ENCODE data around the gene C2orf49.

DNA sequence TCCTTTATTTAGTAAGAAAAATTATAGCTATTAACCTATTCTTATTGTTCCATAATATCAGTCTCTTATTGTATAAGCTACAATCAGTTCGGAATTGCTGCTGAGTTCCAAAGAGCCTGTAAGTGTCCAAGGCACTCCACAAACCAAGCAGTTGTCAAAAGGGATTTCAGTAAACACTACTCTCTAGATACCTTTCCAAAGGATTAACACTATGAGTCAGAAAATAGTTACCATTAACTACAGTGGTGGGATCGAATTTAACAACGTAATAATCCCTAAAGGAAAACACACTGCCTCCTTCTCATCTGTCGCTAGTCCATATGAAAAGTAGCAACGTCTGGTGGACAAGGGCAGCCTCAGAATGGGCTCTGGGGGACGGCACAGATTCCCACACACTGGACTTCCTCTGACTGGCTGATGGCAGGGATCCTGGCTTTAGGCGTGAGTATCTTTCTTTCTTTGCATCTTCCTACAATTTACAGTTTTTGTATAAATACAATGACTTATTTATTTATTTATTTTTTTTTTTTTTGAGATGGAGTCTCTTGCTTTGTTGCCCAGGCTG is 16.6 kb upstream of the C2orf49 start:
- TF ChIP-seq CTCF (conservative IDR thresholded peaks at IDR 0.05) = no peak
- no peak for TF ChIP-seq ZFX (IDR thresholded peaks at IDR 0.05)
